SK-MEL-5 (cell line): Measurements from ENCODE around the gene DEPDC4. TPM values are rescaled to one million over a fixed set of nuclear protein-coding genes. Genes with fewer than 3 reads are reported as not detected.
"Not testable (repeated sequence)": the region's sequence is repeated elsewhere in the genome, so short reads cannot be mapped to it uniquely, and the experiment has no call there.

Experiments
- DNase-seq: peaks from one replicate; pipeline ENCODE4 v3.0.0-alpha.2; 2016; ENCODE audit warnings: low read depth, low spot score
- in situ Hi-C: cut with HindIII; loops from 2 replicates; pipeline ENCODE4 v1.10.0; 2016; ENCODE audit warnings: low sequenced_read_pairs, high pct_unique_total_duplicates, low pct_unique_long_range_greater_than_20kb
- total RNA-seq: library from RNA; depleted of rRNA; stranded (reverse); fragments of >200 nt; shearing (Covaris generic); gene quantifications from 2 replicates; pipeline ENCODE4 v1.2.3, GENCODE V29; 2014

The DEPDC4 gene
- total RNA-seq, 1 experiment from 2014 or later = 2.5 TPM

GRCh38 chr12:100267603-100268281 lies 863 bp upstream of the DEPDC4 start:
- peak; percentile 13 for DNase-seq
- in situ Hi-C loops = no loop called here

- in situ Hi-C loops = no loop called here
- no peak for DNase-seq
Measured at GRCh38 chr12:100266585-100266834, 369 bp downstream of the DEPDC4 start.

- in situ Hi-C loops = no loop called here
- DNase-seq = no peak
Measured at GRCh38 chr12:100265732-100266584, 921 bp downstream of the DEPDC4 start.

- in situ Hi-C loops, DNase-seq: not testable (repeated sequence)
Measured at GRCh38 chr12:100265107-100265506, 1.8 kb downstream of the DEPDC4 start.

- in situ Hi-C loops = no loop called here
- no peak for DNase-seq
Measured at GRCh38 chr12:100263131-100263530, 3.7 kb downstream of the DEPDC4 start.

- DNase-seq = no peak
- in situ Hi-C loops = no loop called here
Measured at GRCh38 chr12:100258127-100258526, 8.8 kb downstream of the DEPDC4 start.

GRCh38 chr12:100254876-100255275 lies 12.0 kb downstream of the DEPDC4 start:
- in situ Hi-C loops = no loop called here
- no peak for DNase-seq

- DNase-seq = no peak
- in situ Hi-C loops = no loop called here
Measured at GRCh38 chr12:100253437-100253836, 13.4 kb downstream of the DEPDC4 start.

- in situ Hi-C loops = no loop called here
Measured at GRCh38 chr12:100251917-100252316, 15.0 kb downstream of the DEPDC4 start.

GRCh38 chr12:100249941-100250340 lies 16.9 kb downstream of the DEPDC4 start:
- no peak for DNase-seq
- in situ Hi-C loops = no loop called here

More at GRCh38 chr12:100251917-100252316, 15.0 kb downstream of the DEPDC4 start:
- DNase-seq = no peak

GRCh38 chr12:100248886-100249285 lies 18.0 kb downstream of the DEPDC4 start:
- DNase-seq = no peak
- in situ Hi-C loops = no loop called here

- in situ Hi-C loops = no loop called here
Measured at GRCh38 chr12:100247765-100248164, 19.1 kb downstream of the DEPDC4 start.

GRCh38 chr12:100243137-100243536 lies 23.7 kb downstream of the DEPDC4 start:
- DNase-seq = no peak
- in situ Hi-C loops = no loop called here

More at GRCh38 chr12:100247765-100248164, 19.1 kb downstream of the DEPDC4 start:
- no peak for DNase-seq

GRCh38 chr12:100239589-100239988 lies 27.3 kb downstream of the DEPDC4 start:
- in situ Hi-C loops = no loop called here
- DNase-seq = no peak

GRCh38 chr12:100238801-100239200 lies 28.1 kb downstream of the DEPDC4 start:
- in situ Hi-C loops = no loop called here

GRCh38 chr12:100234591-100235304 lies 32.1 kb downstream of the DEPDC4 start:
- peak; percentile 72 for DNase-seq
- in situ Hi-C loops = no loop called here

More at GRCh38 chr12:100238801-100239200, 28.1 kb downstream of the DEPDC4 start:
- DNase-seq = no peak

GRCh38 chr12:100234166-100234565 lies 32.7 kb downstream of the DEPDC4 start:
- in situ Hi-C loops = no loop called here
- DNase-seq = no peak

- DNase-seq, in situ Hi-C loops: not testable (repeated sequence)
Measured at GRCh38 chr12:100231873-100232272, 35.0 kb downstream of the DEPDC4 start.
